Karpas-422 (cell line): Measurements from ENCODE around the gene SLC25A18. TPM values are rescaled to one million over a fixed set of nuclear protein-coding genes. Genes with fewer than 3 reads are reported as not detected.

Experiments used
- DNase-seq: peaks from one replicate; pipeline ENCODE4 v3.0.0-alpha.2; 2015
- H2AFZ ChIP-seq: fragments of 200-600 bp; sonication (generic); 2 replicates; pipeline ENCODE4 v1.6.1; 2014; ENCODE audit warnings: antibody characterized with exemption, low read length, mixed read lengths
- H3K27ac ChIP-seq: fragments of 200-600 bp; sonication (generic); 2 replicates; pipeline ENCODE4 v1.5.1; 2014; ENCODE audit warnings: mild to moderate bottlenecking, low read length, moderate library complexity
- H3K27me3 ChIP-seq: fragments of 200-600 bp; sonication (generic); 2 replicates; pipeline ENCODE4 v1.6.1; 2014; ENCODE audit warnings: low read length, mixed read lengths
- H3K36me3 ChIP-seq: fragments of 200-600 bp; sonication (generic); 2 replicates; pipeline ENCODE4 v1.6.1; 2014; ENCODE audit warnings: low read length, mixed read lengths; ENCODE audit not compliant: insufficient read depth
- H3K4me1 ChIP-seq: fragments of 200-600 bp; sonication (generic); 2 replicates; pipeline ENCODE4 v1.6.1; 2014; ENCODE audit warnings: mild to moderate bottlenecking, low read length, mixed read lengths
- H3K4me2 ChIP-seq: fragments of 200-600 bp; sonication (generic); 2 replicates; pipeline ENCODE4 v1.6.1; 2014; ENCODE audit warnings: low read length, low read depth, mild to moderate bottlenecking; ENCODE audit not compliant: poor library complexity, severe bottlenecking
- H3K4me3 ChIP-seq: fragments of 200-600 bp; sonication (generic); 2 replicates; pipeline ENCODE4 v1.5.1; 2014; ENCODE audit warnings: mild to moderate bottlenecking, antibody characterized with exemption, low read length, mixed read lengths
- H3K79me2 ChIP-seq: fragments of 200-600 bp; sonication (generic); 2 replicates; pipeline ENCODE4 v1.6.1; 2014; ENCODE audit warnings: mild to moderate bottlenecking, low read length, mixed read lengths
- H3K9ac ChIP-seq: fragments of 200-600 bp; sonication (generic); 2 replicates; pipeline ENCODE4 v1.6.0; 2014; ENCODE audit warnings: low read length
- H3K9me2 ChIP-seq: fragments of 200-600 bp; sonication (generic), shearing (Covaris generic); replicated peaks from 2 replicates; pipeline ENCODE4 v1.6.0; 2014; ENCODE audit warnings: mild to moderate bottlenecking, low read length, moderate library complexity; ENCODE audit not compliant: insufficient read depth
- H3K9me3 ChIP-seq: fragments of 300-700, 200-600 bp; sonication (generic); 2 replicates; pipeline ENCODE4 v1.6.1; 2014; ENCODE audit warnings: low read length, mixed read lengths
- H4K20me1 ChIP-seq: fragments of 200-600 bp; sonication (generic); 2 replicates; pipeline ENCODE4 v1.6.1; 2014; ENCODE audit warnings: mild to moderate bottlenecking, antibody characterized with exemption, low read length, low read depth; ENCODE audit not compliant: insufficient read depth
- total RNA-seq: library from RNA; depleted of rRNA; stranded (reverse); fragments of >200 nt; shearing (Covaris generic); gene quantifications from 2 replicates; pipeline ENCODE4 v1.2.3, GENCODE V29; 2014; ENCODE audit warnings: low replicate concordance

SLC25A18 gene
- total RNA-seq, 1 experiment from 2014 or later: not detected

- Histone ChIP-seq H3K79me2 (no peaks in the 10 kb centered on the region), H3K27me3 (no peaks in the 10 kb centered on the region), H3K27ac (no peak overlapping the region), H2AFZ (no peak overlapping the region), H3K9me2 (no peaks in the 10 kb centered on the region), H3K9me3 (no peaks in the 10 kb centered on the region), H3K36me3 (no peaks in the 10 kb centered on the region), H4K20me1 (no peaks in the 10 kb centered on the region), H3K4me2 (no peak overlapping the region), H3K4me1 (peaks cover 3% of the 10 kb centered on the region; the same call in 1 of the 2 replicates), H3K4me3 (no peak overlapping the region), H3K9ac (no peak overlapping the region)
- DNase-seq: no peak
Measured at GRCh38 chr22:17575681-17576080, 12.4 kb downstream of the SLC25A18 start.

DNA sequence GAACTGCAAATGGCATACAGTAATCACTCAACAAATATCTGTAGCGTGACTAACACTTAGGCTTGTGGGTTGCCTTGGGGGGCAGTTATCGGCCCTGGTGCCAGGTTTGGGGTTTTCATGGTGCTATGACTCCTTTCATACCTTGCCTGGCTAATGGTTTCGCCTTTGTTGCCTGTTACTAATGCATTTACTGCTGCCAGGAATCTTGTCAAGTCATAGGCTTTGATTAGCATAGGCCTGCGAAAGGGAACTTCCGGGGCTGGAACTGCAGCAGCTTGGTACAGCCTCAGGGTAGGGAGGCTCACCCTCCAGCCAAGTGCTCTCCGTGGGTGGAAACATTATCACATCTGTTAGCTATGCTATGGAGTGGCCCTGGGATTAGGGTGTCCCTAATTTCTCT, 13.2 kb downstream of the SLC25A18 start:
- Histone ChIP-seq H4K20me1 (no peaks in the 10 kb centered on the region), H3K4me3 (no peak overlapping the region), H2AFZ (no peak overlapping the region), H3K79me2 (no peaks in the 10 kb centered on the region), H3K4me2 (no peak overlapping the region), H3K9me3 (no peaks in the 10 kb centered on the region), H3K27me3 (no peaks in the 10 kb centered on the region), H3K27ac (no peak overlapping the region), H3K4me1 (peaks cover 3% of the 10 kb centered on the region; the same call in 1 of the 2 replicates), H3K9me2 (no peaks in the 10 kb centered on the region), H3K9ac (no peak overlapping the region), H3K36me3 (no peaks in the 10 kb centered on the region)
- DNase-seq: no peak

DNA sequence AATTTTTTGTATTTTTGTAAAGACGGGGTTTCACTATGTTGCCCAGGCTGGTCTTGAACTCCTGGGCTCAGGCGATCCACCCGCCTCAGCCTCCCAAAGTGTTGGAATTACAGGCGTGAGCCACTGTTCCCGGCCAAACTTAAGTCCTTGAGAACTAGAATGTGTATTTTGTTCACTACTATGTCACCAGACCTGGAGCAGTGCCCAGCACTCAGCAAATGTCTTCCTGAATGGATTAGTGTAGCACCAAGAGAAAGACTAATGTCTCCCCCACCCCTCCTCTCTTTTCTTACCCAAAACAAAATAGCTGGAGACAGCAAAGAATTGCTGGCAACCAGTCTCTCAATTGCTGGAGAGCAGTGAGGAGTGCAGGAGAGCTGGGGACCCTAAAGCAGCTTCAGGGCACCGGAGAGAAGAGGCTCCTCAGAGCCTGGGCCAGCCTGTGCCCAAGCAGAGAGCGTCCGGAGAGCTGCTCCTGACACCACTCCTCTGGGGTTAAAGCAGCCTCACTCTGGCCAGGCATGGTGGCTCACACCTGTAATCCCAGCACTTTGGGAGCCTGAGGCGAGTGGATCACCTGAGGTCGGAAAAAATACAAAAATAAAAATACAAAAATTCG, 14.9 kb downstream of the SLC25A18 start:
- no peaks in the 10 kb centered on the region for H3K79me2 ChIP-seq
- no peak overlapping the region for H3K9ac ChIP-seq
- H4K20me1 ChIP-seq: no peaks in the 10 kb centered on the region
- H3K4me3 ChIP-seq: no peak overlapping the region
- no peak for DNase-seq
- no peaks in the 10 kb centered on the region for H3K36me3 ChIP-seq
- H2AFZ ChIP-seq: no peak overlapping the region
- H3K9me2 ChIP-seq: no peaks in the 10 kb centered on the region
- H3K4me1 ChIP-seq: peaks cover 3% of the 10 kb centered on the region; the same call in 1 of the 2 replicates
- no peaks in the 10 kb centered on the region for H3K27me3 ChIP-seq
- no peak overlapping the region for H3K4me2 ChIP-seq
- no peak overlapping the region for H3K27ac ChIP-seq
- H3K9me3 ChIP-seq: no peaks in the 10 kb centered on the region

GRCh38 chr22:17579535-17579981, 16.3 kb downstream of the SLC25A18 start:
- Histone ChIP-seq H3K27me3 (no peaks in the 10 kb centered on the region), H3K79me2 (no peaks in the 10 kb centered on the region), H3K4me2 (no peak overlapping the region), H3K36me3 (no peaks in the 10 kb centered on the region), H3K27ac (no peak overlapping the region), H3K4me3 (no peak overlapping the region), H2AFZ (no peak overlapping the region), H3K9ac (no peak overlapping the region), H3K4me1 (peaks cover 3% of the 10 kb centered on the region; the same call in 1 of the 2 replicates), H4K20me1 (no peaks in the 10 kb centered on the region), H3K9me3 (no peaks in the 10 kb centered on the region), H3K9me2 (no peaks in the 10 kb centered on the region)
- DNase-seq: no peak

DNA sequence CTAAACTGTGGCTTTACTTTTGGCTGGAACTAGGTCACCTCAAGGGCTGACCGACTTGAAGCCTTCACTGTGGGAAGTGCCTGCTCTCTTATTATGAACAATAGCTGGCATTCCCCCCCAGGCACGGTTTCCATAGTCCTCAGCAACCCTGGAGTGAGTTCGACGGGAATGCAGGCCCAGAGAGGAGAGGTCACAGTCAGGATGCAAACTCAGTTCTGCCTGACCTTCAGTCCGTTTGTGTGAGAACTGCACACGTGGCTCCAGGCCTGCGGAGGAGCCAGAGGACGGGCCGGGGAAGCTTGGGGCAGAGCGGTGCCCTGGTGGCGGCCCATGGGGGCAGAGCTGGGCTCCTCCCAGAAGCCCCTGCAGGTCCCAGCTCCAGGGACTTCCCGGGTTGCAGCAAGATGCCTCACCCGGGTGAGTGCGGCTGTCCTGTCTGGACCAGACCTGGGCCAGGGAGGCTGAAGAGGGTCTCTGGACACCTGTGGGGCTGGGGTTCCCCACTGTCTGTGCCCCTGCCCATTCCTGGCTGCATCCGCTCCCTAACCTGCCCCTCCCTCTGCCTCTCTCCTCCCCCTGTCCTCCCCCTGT, 17.2 kb downstream of the SLC25A18 start:
- Histone ChIP-seq H3K4me3 (no peak overlapping the region), H3K9ac (no peak overlapping the region), H4K20me1 (no peaks in the 10 kb centered on the region), H3K79me2 (no peaks in the 10 kb centered on the region), H3K36me3 (no peaks in the 10 kb centered on the region), H3K27me3 (no peaks in the 10 kb centered on the region), H3K4me1 (peaks cover under 1% of the 10 kb centered on the region; the same call in 1 of the 2 replicates), H3K27ac (no peak overlapping the region), H2AFZ (no peak overlapping the region), H3K9me2 (no peaks in the 10 kb centered on the region), H3K9me3 (no peaks in the 10 kb centered on the region), H3K4me2 (no peak overlapping the region)
- no peak for DNase-seq

DNA sequence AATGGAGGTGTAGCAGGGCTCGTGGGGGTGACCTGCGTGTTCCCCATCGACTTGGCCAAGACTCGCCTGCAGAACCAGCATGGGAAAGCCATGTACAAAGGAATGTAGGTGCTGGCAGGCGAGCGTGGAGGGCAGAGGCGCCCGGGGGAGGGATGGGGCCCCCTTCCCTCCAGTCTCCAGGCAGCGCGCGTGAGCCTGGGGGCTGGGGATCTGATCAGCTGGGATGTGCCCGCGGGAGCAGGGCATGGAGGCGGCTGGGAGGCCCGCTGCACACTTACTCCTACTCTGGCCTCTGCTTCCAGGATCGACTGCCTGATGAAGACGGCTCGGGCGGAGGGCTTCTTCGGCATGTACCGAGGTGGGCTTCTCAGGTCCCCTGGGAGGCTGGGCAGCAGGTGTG, 17.8 kb downstream of the SLC25A18 start:
- no peak overlapping the region for H3K9ac ChIP-seq
- no peaks in the 10 kb centered on the region for H3K36me3 ChIP-seq
- H3K27me3 ChIP-seq: no peaks in the 10 kb centered on the region
- H2AFZ ChIP-seq: no peak overlapping the region
- no peak overlapping the region for H3K4me2 ChIP-seq
- H3K4me1 ChIP-seq: no peaks in the 10 kb centered on the region
- H3K9me2 ChIP-seq: no peaks in the 10 kb centered on the region
- no peak overlapping the region for H3K27ac ChIP-seq
- H3K9me3 ChIP-seq: no peaks in the 10 kb centered on the region
- no peak for DNase-seq
- no peaks in the 10 kb centered on the region for H4K20me1 ChIP-seq
- H3K4me3 ChIP-seq: no peak overlapping the region
- no peaks in the 10 kb centered on the region for H3K79me2 ChIP-seq

- Histone ChIP-seq H3K4me2 (no peak overlapping the region), H3K27ac (no peak overlapping the region), H3K27me3 (no peaks in the 10 kb centered on the region), H3K4me3 (no peak overlapping the region), H3K9ac (no peak overlapping the region), H3K79me2 (no peaks in the 10 kb centered on the region), H3K9me3 (no peaks in the 10 kb centered on the region), H2AFZ (no peak overlapping the region), H4K20me1 (no peaks in the 10 kb centered on the region), H3K36me3 (no peaks in the 10 kb centered on the region), H3K9me2 (no peaks in the 10 kb centered on the region), H3K4me1 (no peaks in the 10 kb centered on the region)
- no peak for DNase-seq
Measured at GRCh38 chr22:17581631-17582030, 18.3 kb downstream of the SLC25A18 start.

DNA sequence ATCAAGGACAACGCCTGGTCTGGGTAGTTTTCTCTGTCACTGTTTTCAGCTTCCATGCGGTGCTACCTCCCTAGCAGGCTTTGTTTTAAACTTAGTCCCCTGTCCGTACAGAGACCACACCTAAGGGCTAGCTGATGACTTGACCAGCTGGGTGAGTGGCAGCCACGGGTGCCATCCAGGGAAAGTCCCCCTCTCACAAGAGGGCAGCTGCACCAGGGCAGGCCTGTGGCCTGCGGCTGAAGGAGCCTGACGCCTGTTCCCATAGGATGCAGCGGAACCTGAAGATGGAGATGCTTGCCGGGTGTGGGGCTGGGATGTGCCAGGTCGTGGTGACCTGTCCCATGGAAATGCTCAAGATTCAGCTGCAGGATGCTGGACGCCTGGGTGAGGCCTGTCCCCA, 19.9 kb downstream of the SLC25A18 start:
- Histone ChIP-seq H2AFZ (no peak overlapping the region), H4K20me1 (no peaks in the 10 kb centered on the region), H3K9me2 (no peaks in the 10 kb centered on the region), H3K27me3 (no peaks in the 10 kb centered on the region), H3K4me2 (no peak overlapping the region), H3K27ac (no peak overlapping the region), H3K9me3 (no peaks in the 10 kb centered on the region), H3K36me3 (no peaks in the 10 kb centered on the region), H3K79me2 (no peaks in the 10 kb centered on the region), H3K4me3 (no peak overlapping the region), H3K9ac (no peak overlapping the region), H3K4me1 (no peaks in the 10 kb centered on the region)
- no peak for DNase-seq
